Central memory CD8-positive, alpha-beta T cell (primary cell): Measurements from ENCODE around the gene ACTR3C.
"Not testable (repeated sequence)": the region's sequence is repeated elsewhere in the genome, so short reads cannot be mapped to it uniquely, and the experiment has no call there.

Source experiments
- ATAC-seq: fragments of 150-1000 bp; cut with Tn5 transposase; replicated peaks from 2 replicates; pipeline ENCODE4 v1.10.0; 2022; ENCODE audit warnings: mild to moderate bottlenecking, moderate FRiP score, moderate number of reproducible peaks; ENCODE audit not compliant: poor library complexity, severe bottlenecking; ENCODE audit errors: extremely low read depth
- DNase-seq, 2 donors: peaks; one replicate each; pipeline ENCODE4 v3.0.0; 2021; ENCODE audit warnings: low spot score in 2 of 2
- H3K27ac Mint-ChIP-seq: one replicate; pipeline ENCODE4 v1.8.0; 2022; ENCODE audit warnings: low read depth, mild to moderate bottlenecking, moderate library complexity, mixed read lengths
- H3K27me3 Mint-ChIP-seq: one replicate; pipeline ENCODE4 v1.8.0; 2022; ENCODE audit warnings: mixed read lengths
- H3K36me3 Mint-ChIP-seq: one replicate; pipeline ENCODE4 v1.8.0; 2022; ENCODE audit warnings: mild to moderate bottlenecking, moderate library complexity, mixed read lengths; ENCODE audit not compliant: insufficient read depth
- H3K4me1 Mint-ChIP-seq: one replicate; pipeline ENCODE4 v1.8.0; 2022; ENCODE audit warnings: mixed read lengths
- H3K4me3 Mint-ChIP-seq: one replicate; pipeline ENCODE4 v1.8.0; 2022; ENCODE audit warnings: mild to moderate bottlenecking, moderate library complexity, mixed read lengths
- H3K9me3 Mint-ChIP-seq: one replicate; pipeline ENCODE4 v1.8.0; 2022; ENCODE audit warnings: mixed read lengths

ACTR3C gene

GRCh38 chr7:150270101-150270824 is 53.1 kb downstream of the ACTR3C start:
- not testable (repeated sequence) for ATAC-seq, H3K4me3 Mint-ChIP-seq

GRCh38 chr7:150268798-150269197 is 54.5 kb downstream of the ACTR3C start:
- not testable (repeated sequence) for H3K9me3 Mint-ChIP-seq, H3K36me3 Mint-ChIP-seq, H3K4me1 Mint-ChIP-seq, DNase-seq, H3K27me3 Mint-ChIP-seq, H3K4me3 Mint-ChIP-seq, H3K27ac Mint-ChIP-seq, ATAC-seq

More at GRCh38 chr7:150270101-150270824, 53.1 kb downstream of the ACTR3C start:
- not testable (repeated sequence) for H3K9me3 Mint-ChIP-seq, H3K36me3 Mint-ChIP-seq, H3K27ac Mint-ChIP-seq, H3K27me3 Mint-ChIP-seq, H3K4me1 Mint-ChIP-seq, DNase-seq

GRCh38 chr7:150268287-150268686 is 55.1 kb downstream of the ACTR3C start:
- not testable (repeated sequence) for H3K9me3 Mint-ChIP-seq, H3K4me3 Mint-ChIP-seq, H3K36me3 Mint-ChIP-seq, H3K27me3 Mint-ChIP-seq, ATAC-seq, H3K4me1 Mint-ChIP-seq, H3K27ac Mint-ChIP-seq, DNase-seq

GRCh38 chr7:150266953-150267665 is 56.2 kb downstream of the ACTR3C start:
- H3K27ac Mint-ChIP-seq, H3K4me3 Mint-ChIP-seq, ATAC-seq: not testable (repeated sequence)

GRCh38 chr7:150262656-150263055 is 60.7 kb downstream of the ACTR3C start:
- H3K9me3 Mint-ChIP-seq, H3K4me1 Mint-ChIP-seq, ATAC-seq, H3K27me3 Mint-ChIP-seq, H3K36me3 Mint-ChIP-seq, H3K4me3 Mint-ChIP-seq, DNase-seq, H3K27ac Mint-ChIP-seq: not testable (repeated sequence)

More at GRCh38 chr7:150266953-150267665, 56.2 kb downstream of the ACTR3C start:
- H3K36me3 Mint-ChIP-seq, DNase-seq, H3K9me3 Mint-ChIP-seq, H3K27me3 Mint-ChIP-seq, H3K4me1 Mint-ChIP-seq: not testable (repeated sequence)

GRCh38 chr7:150247745-150248144 is 75.6 kb downstream of the ACTR3C start:
- not testable (repeated sequence) for H3K36me3 Mint-ChIP-seq, H3K4me1 Mint-ChIP-seq, DNase-seq, H3K9me3 Mint-ChIP-seq, H3K27me3 Mint-ChIP-seq, H3K4me3 Mint-ChIP-seq, ATAC-seq, H3K27ac Mint-ChIP-seq

GRCh38 chr7:150245208-150245607 is 78.1 kb downstream of the ACTR3C start:
- H3K27me3 Mint-ChIP-seq, ATAC-seq, H3K4me1 Mint-ChIP-seq, H3K27ac Mint-ChIP-seq, H3K4me3 Mint-ChIP-seq, H3K36me3 Mint-ChIP-seq, H3K9me3 Mint-ChIP-seq, DNase-seq: not testable (repeated sequence)

GRCh38 chr7:150242935-150243334 is 80.4 kb downstream of the ACTR3C start:
- not testable (repeated sequence) for H3K27ac Mint-ChIP-seq, DNase-seq, H3K36me3 Mint-ChIP-seq, ATAC-seq, H3K27me3 Mint-ChIP-seq, H3K4me1 Mint-ChIP-seq, H3K9me3 Mint-ChIP-seq, H3K4me3 Mint-ChIP-seq

- not testable (repeated sequence) for H3K36me3 Mint-ChIP-seq, H3K4me1 Mint-ChIP-seq, H3K27ac Mint-ChIP-seq, DNase-seq, ATAC-seq, H3K4me3 Mint-ChIP-seq, H3K9me3 Mint-ChIP-seq
- peaks cover 20% of the 10 kb centered on the region for H3K27me3 Mint-ChIP-seq
Measured at GRCh38 chr7:150225444-150225843, 97.9 kb downstream of the ACTR3C start.

- not testable (repeated sequence) for H3K27ac Mint-ChIP-seq, H3K4me1 Mint-ChIP-seq, DNase-seq, ATAC-seq, H3K9me3 Mint-ChIP-seq, H3K4me3 Mint-ChIP-seq, H3K36me3 Mint-ChIP-seq
- H3K27me3 Mint-ChIP-seq: peaks cover 28% of the 10 kb centered on the region
Measured at GRCh38 chr7:150222083-150222972, 101.0 kb downstream of the ACTR3C start.

- H3K4me3 Mint-ChIP-seq, DNase-seq, ATAC-seq, H3K36me3 Mint-ChIP-seq, H3K27ac Mint-ChIP-seq, H3K4me1 Mint-ChIP-seq, H3K9me3 Mint-ChIP-seq: not testable (repeated sequence)
- H3K27me3 Mint-ChIP-seq: peaks cover 28% of the 10 kb centered on the region
Measured at GRCh38 chr7:150220673-150221181, 102.6 kb downstream of the ACTR3C start.

GRCh38 chr7:150219941-150220658 is 103.2 kb downstream of the ACTR3C start:
- H3K27me3 Mint-ChIP-seq: peaks cover 28% of the 10 kb centered on the region
- not testable (repeated sequence) for H3K9me3 Mint-ChIP-seq, H3K27ac Mint-ChIP-seq, H3K36me3 Mint-ChIP-seq, H3K4me1 Mint-ChIP-seq, ATAC-seq, DNase-seq, H3K4me3 Mint-ChIP-seq
